ENCODE measurements around the gene LIMS2. TPM values are rescaled to one million over a fixed set of nuclear protein-coding genes. Genes with fewer than 3 reads are reported as not detected.

The LIMS2 gene
- polyA plus RNA-seq, 3 donors = 16.4 to 16.5 (median 16.4) TPM

GRCh38 chr2:127678531-127678930 lies 3.2 kb upstream of the LIMS2 start:
- no peak for DNase-seq (ENCODE audit: low read depth in 3 of 3, low spot score in 2 of 3)

GRCh38 chr2:127676906-127677305 lies 1.6 kb upstream of the LIMS2 start:
- DNase-seq (ENCODE audit: low read depth in 3 of 3, low spot score in 2 of 3) = no peak

- DNase-seq (ENCODE audit: low read depth in 3 of 3, low spot score in 2 of 3) = no peak
Measured at GRCh38 chr2:127674241-127675209, 805 bp downstream of the LIMS2 start.

GRCh38 chr2:127673291-127674069 lies 1.9 kb downstream of the LIMS2 start:
- DNase-seq (ENCODE audit: low read depth in 3 of 3, low spot score in 2 of 3) = no peak

- no peak for DNase-seq (ENCODE audit: low read depth in 3 of 3, low spot score in 2 of 3)
Measured at GRCh38 chr2:127672341-127673224, 2.7 kb downstream of the LIMS2 start.

GRCh38 chr2:127671557-127672302 lies 3.6 kb downstream of the LIMS2 start:
- DNase-seq (ENCODE audit: low read depth in 3 of 3, low spot score in 2 of 3) = no peak

GRCh38 chr2:127670957-127671290 lies 4.4 kb downstream of the LIMS2 start:
- DNase-seq (ENCODE audit: low read depth in 3 of 3, low spot score in 2 of 3) = no peak

- DNase-seq (ENCODE audit: low read depth in 3 of 3, low spot score in 2 of 3) = no peak
Measured at GRCh38 chr2:127670055-127670956, 5.0 kb downstream of the LIMS2 start.

- no peak for DNase-seq (ENCODE audit: low read depth in 3 of 3, low spot score in 2 of 3)
Measured at GRCh38 chr2:127669056-127669455, 6.3 kb downstream of the LIMS2 start.

GRCh38 chr2:127665267-127665893 lies 9.9 kb downstream of the LIMS2 start:
- DNase-seq (ENCODE audit: low read depth in 3 of 3, low spot score in 2 of 3) = no peak

GRCh38 chr2:127664895-127665225 lies 10.5 kb downstream of the LIMS2 start:
- no peak for DNase-seq (ENCODE audit: low read depth in 3 of 3, low spot score in 2 of 3)

GRCh38 chr2:127664065-127664894 lies 11.1 kb downstream of the LIMS2 start:
- DNase-seq (ENCODE audit: low read depth in 3 of 3, low spot score in 2 of 3) = no peak

GRCh38 chr2:127663566-127664064 lies 11.7 kb downstream of the LIMS2 start:
- DNase-seq (ENCODE audit: low read depth in 3 of 3, low spot score in 2 of 3) = no peak

GRCh38 chr2:127662937-127663565 lies 12.3 kb downstream of the LIMS2 start:
- DNase-seq (ENCODE audit: low read depth in 3 of 3, low spot score in 2 of 3) = no peak

GRCh38 chr2:127661949-127662510 lies 13.3 kb downstream of the LIMS2 start:
- no peak for DNase-seq (ENCODE audit: low read depth in 3 of 3, low spot score in 2 of 3)

GRCh38 chr2:127661072-127661649 lies 14.2 kb downstream of the LIMS2 start:
- no peak for DNase-seq (ENCODE audit: low read depth in 3 of 3, low spot score in 2 of 3)

- DNase-seq (ENCODE audit: low read depth in 3 of 3, low spot score in 2 of 3) = no peak
Measured at GRCh38 chr2:127660291-127660578, 15.1 kb downstream of the LIMS2 start.
